ENCODE data around the gene KRT16.
"Not testable (repeated sequence)": the region's sequence is repeated elsewhere in the genome, so short reads cannot be mapped to it uniquely, and the experiment has no call there.

The KRT16 gene

GRCh38 chr17:41583137-41584127 is 29.1 kb downstream of the KRT16 start:
- Histone ChIP-seq H3K27me3 (ENCODE audit: insufficient read depth, low read length, poor library complexity) (peaks cover 4% of the 10 kb centered on the region), H3K9me3 (ENCODE audit: insufficient read depth, low read length, severe bottlenecking) (no peaks in the 10 kb centered on the region), H3K4me3 (ENCODE audit: low read depth in 1 of 2, low read length in 2 of 2) (no peak overlapping the region), H4K20me1 (ENCODE audit: insufficient read depth, low read length) (0 out of 2 replicates have a peak, but pooled peaks cover 3% of the 10 kb centered on the region), H3K27ac (ENCODE audit: low read length) (no peak overlapping the region), H3K36me3 (ENCODE audit: insufficient read depth, low read length) (no peaks in the 10 kb centered on the region), H2AFZ (ENCODE audit: low read depth, low read length) (no peak overlapping the region), H3K4me2 (ENCODE audit: insufficient read depth, low read length) (no peak overlapping the region), H3K4me1 (ENCODE audit: insufficient read depth, low read length) (no peaks in the 10 kb centered on the region), H3K79me2 (ENCODE audit: insufficient read depth, low read length) (no peaks in the 10 kb centered on the region), H3K9ac (ENCODE audit: low read depth, low read length) (no peak overlapping the region)
- TF ChIP-seq CTCF (IDR thresholded peaks at IDR 0.05; ENCODE audit: borderline replicate concordance, extremely low read depth, low read length, poor library complexity, severe bottlenecking) (no peak), EZH2 (IDR thresholded peaks at IDR 0.05; ENCODE audit: borderline replicate concordance, low read depth, low read length, severe bottlenecking) (no peak)
- DNase-seq (no peak), ATAC-seq (ENCODE audit: insufficient read depth, low read depth) (no peak)

- H3K27ac ChIP-seq (ENCODE audit: low read length); H2AFZ ChIP-seq (ENCODE audit: low read depth, low read length); DNase-seq; H3K4me2 ChIP-seq (ENCODE audit: insufficient read depth, low read length); H3K9ac ChIP-seq (ENCODE audit: low read depth, low read length); H3K36me3 ChIP-seq (ENCODE audit: insufficient read depth, low read length); H3K79me2 ChIP-seq (ENCODE audit: insufficient read depth, low read length); ATAC-seq (ENCODE audit: insufficient read depth, low read depth); H3K9me3 ChIP-seq (ENCODE audit: insufficient read depth, low read length, severe bottlenecking); H3K4me1 ChIP-seq (ENCODE audit: insufficient read depth, low read length); H3K4me3 ChIP-seq (ENCODE audit: low read depth in 1 of 2, low read length in 2 of 2); H4K20me1 ChIP-seq (ENCODE audit: insufficient read depth, low read length); H3K27me3 ChIP-seq (ENCODE audit: insufficient read depth, low read length, poor library complexity): not testable (repeated sequence)
Measured at GRCh38 chr17:41582061-41582968, 30.3 kb downstream of the KRT16 start.

GRCh38 chr17:41581366-41582060 is 31.1 kb downstream of the KRT16 start:
- Histone ChIP-seq H3K9ac (ENCODE audit: low read depth, low read length) (no peak overlapping the region), H3K4me1 (ENCODE audit: insufficient read depth, low read length) (no peaks in the 10 kb centered on the region), H3K27ac (ENCODE audit: low read length) (no peak overlapping the region), H3K4me2 (ENCODE audit: insufficient read depth, low read length) (no peak overlapping the region), H3K9me3 (ENCODE audit: insufficient read depth, low read length, severe bottlenecking) (no peaks in the 10 kb centered on the region), H2AFZ (ENCODE audit: low read depth, low read length) (no peak overlapping the region), H3K79me2 (ENCODE audit: insufficient read depth, low read length) (no peaks in the 10 kb centered on the region), H3K36me3 (ENCODE audit: insufficient read depth, low read length) (no peaks in the 10 kb centered on the region), H3K4me3 (ENCODE audit: low read depth in 1 of 2, low read length in 2 of 2) (no peak overlapping the region), H3K27me3 (ENCODE audit: insufficient read depth, low read length, poor library complexity) (peaks cover 4% of the 10 kb centered on the region), H4K20me1 (ENCODE audit: insufficient read depth, low read length) (0 out of 2 replicates have a peak, but pooled peaks cover 3% of the 10 kb centered on the region)
- ATAC-seq (ENCODE audit: insufficient read depth, low read depth) (no peak), DNase-seq (no peak)
- no peak for TF ChIP-seq EZH2 (IDR thresholded peaks at IDR 0.05; ENCODE audit: borderline replicate concordance, low read depth, low read length, severe bottlenecking)
- no peak for TF ChIP-seq CTCF (IDR thresholded peaks at IDR 0.05; ENCODE audit: borderline replicate concordance, extremely low read depth, low read length, poor library complexity, severe bottlenecking)
